GM18511 (cell line): ENCODE measurements around the gene ANTXR1.

ENCODE experiments used
- ATAC-seq: cut with Tn5 transposase; IDR thresholded peaks from one replicate; pipeline ENCODE4 v1.9.1; 2021; ENCODE audit warnings: mild to moderate bottlenecking, moderate library complexity; ENCODE audit not compliant: unreplicated experiment

Gene ANTXR1

DNA sequence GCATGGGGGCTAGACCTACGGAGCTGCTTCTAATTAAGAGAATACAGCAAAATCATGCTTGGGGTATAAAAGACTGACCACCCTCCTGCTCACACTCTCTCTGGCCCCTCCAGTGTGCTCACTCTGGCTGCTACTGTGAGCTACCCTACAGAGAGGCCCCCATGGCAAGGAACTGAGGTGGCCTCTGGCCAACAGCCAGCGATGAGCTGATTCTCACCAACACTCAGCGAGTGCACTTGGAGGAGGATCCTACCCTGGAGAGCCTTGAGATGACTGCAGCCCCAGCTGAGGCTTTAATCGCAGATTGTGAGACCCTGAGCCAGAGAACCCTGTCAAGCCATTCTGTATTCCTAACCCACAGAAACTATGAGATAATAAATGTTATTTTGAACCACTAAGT, 285.9 kb downstream of the ANTXR1 start:
- ATAC-seq, result no peak
